NCI-H460 (cell line): ENCODE results near the gene ZBTB7B. TPM values are rescaled to one million over a fixed set of nuclear protein-coding genes. Genes with fewer than 3 reads are reported as not detected.

Experiments
- DNase-seq: peaks from one replicate; pipeline ENCODE4 v3.0.0-alpha.2; 2016; ENCODE audit warnings: low read depth; ENCODE audit errors: extremely low read depth
- small RNA-seq, 2 experiments: library from RNA; depleted of rRNA; stranded (forward); fragments of <200 nt; gene quantifications; one replicate each; pipeline ENCODE3, GENCODE V24; 2014
- total RNA-seq: library from RNA; depleted of rRNA; stranded (reverse); fragments of >200 nt; shearing (Covaris generic); gene quantifications from 2 replicates; pipeline ENCODE4 v1.2.3, GENCODE V29; 2014; rRNA removed

Gene ZBTB7B
- total RNA-seq, 1 experiment from 2014 or later: 52.8 TPM

- DNase-seq: peak; percentile 17
These were observed 49.3 kb downstream of the ZBTB7B start for GRCh38 chr1:155051777-155052398.

GRCh38 chr1:155052439-155053395 is 50.1 kb downstream of the ZBTB7B start:
- DNase-seq: peak; percentile 51

GRCh38 chr1:155053531-155054105 is 51.0 kb downstream of the ZBTB7B start:
- no peak for DNase-seq

- DNase-seq: no peak
These were observed 54.5 kb downstream of the ZBTB7B start for GRCh38 chr1:155057104-155057503.

DNA sequence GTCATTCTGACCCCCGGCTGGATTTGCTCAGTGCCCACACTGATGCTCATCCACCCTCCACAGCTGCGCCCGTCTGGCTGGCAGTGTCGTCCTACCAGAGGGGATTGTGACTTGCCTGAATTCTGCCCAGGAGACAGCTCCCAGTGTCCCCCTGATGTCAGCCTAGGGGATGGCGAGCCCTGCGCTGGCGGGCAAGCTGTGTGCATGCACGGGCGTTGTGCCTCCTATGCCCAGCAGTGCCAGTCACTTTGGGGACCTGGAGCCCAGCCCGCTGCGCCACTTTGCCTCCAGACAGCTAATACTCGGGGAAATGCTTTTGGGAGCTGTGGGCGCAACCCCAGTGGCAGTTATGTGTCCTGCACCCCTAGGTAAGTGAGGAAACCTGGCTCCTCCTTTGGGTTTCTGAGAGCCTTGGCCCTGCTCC is 55.2 kb downstream of the ZBTB7B start:
- DNase-seq: no peak

DNA sequence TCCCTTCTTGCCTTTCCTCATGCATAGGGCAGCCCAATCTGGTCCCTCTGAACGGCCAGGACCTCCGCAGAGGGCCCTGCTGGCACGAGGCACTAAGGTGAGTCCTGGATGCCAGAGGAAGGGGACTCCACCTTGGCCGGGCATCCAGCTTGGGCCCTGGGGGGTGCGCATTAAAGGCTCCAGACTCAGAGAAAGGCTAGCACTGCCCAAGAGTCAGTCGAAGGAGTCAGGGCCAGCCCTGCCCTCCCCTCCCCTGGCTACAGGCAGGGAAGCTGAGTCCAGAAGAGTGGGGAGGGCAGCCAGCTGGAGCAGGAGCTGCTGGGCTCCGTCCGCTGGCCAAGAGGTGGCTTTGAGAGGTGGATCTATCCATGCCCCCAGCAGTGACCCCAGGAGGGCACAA is 58.1 kb downstream of the ZBTB7B start:
- no peak for DNase-seq

DNA sequence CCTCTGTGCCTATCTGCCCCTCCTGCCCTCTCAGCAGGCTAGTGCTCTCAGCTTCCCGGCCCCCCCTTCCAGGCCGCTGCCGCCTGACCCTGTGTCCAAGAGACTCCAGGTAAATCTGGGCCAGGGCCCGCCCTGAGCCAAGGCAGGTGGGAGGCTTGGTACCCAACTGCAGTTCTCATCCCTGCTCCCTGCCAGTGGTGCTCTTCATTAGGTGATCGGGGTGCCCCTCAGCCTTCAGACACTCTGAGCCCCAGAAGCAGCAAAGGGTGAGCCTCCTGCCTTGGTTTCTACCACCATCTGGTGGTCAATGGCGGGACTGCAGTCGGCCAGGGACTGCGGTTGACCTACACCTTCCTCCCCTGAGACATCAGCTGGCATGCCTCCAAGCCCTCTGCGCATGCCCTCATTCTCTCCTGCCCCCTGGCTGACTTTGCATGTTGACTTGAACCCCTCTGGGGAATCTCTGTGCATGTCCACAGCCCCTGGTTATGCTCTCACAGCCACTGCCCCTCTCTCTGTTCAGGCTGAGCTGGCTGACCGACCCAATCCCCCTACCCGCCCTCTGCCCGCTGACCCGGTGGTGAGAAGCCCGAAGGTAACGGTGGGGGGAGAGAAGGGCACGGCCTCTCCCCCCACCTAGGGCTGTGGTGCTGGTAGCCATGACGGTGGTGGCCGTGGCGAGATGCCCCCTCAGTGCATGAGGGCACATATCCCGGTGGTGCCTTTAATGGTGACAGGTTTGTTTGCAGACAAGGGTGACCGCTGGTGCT is 59.0 kb downstream of the ZBTB7B start:
- peak; percentile 91 for DNase-seq

DNA sequence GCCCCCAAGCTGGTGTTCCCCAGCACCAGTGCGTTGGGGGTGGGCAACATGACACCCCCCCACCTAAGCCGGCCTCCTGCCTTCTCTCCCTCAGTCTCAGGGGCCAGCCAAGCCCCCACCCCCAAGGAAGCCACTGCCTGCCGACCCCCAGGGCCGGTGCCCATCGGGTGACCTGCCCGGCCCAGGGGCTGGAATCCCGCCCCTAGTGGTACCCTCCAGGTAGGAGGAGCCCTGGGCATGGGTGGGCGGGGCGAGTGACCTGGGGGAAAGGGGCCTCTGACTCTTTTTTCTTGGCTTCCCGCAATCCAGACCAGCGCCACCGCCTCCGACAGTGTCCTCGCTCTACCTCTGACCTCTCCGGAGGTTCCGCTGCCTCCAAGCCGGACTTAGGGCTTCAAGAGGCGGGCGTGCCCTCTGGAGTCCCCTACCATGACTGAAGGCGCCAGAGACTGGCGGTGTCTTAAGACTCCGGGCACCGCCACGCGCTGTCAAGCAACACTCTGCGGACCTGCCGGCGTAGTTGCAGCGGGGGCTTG is 59.6 kb downstream of the ZBTB7B start:
- DNase-seq: no peak

GRCh38 chr1:155062702-155063411 is 60.3 kb downstream of the ZBTB7B start:
- DNase-seq: no peak

DNA sequence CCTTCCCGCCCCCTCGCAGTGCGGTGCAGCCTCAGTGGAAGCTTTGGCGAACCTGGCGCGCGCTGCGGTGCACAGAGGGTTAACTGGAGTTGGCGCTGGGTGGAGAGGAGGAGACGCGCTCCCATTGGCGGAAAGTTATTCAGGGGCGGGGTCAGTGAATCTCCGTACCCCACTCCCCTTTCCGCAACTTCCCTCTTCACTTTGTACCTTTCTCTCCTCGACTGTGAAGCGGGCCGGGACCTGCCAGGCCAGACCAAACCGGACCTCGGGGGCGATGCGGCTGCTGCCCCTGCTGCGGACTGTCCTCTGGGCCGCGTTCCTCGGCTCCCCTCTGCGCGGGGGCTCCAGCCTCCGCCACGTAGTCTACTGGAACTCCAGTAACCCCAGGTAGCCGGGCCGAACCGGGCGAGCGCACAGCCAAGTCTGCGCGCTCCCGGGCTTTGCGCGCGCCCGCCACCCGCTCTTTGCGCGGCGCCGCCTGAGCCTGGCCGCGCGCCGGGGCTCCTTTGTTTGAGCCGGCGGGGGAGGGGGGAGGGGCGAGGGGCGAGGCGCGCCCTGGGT is 61.0 kb downstream of the ZBTB7B start, which contains the start of gene EFNA4:
TSS of gene EFNA4 (plus strand) at position 191 of the 561 bp plus-strand sequence. CDS start at position 275, 84 bp downstream.
- peak; percentile 88 for DNase-seq

DNA sequence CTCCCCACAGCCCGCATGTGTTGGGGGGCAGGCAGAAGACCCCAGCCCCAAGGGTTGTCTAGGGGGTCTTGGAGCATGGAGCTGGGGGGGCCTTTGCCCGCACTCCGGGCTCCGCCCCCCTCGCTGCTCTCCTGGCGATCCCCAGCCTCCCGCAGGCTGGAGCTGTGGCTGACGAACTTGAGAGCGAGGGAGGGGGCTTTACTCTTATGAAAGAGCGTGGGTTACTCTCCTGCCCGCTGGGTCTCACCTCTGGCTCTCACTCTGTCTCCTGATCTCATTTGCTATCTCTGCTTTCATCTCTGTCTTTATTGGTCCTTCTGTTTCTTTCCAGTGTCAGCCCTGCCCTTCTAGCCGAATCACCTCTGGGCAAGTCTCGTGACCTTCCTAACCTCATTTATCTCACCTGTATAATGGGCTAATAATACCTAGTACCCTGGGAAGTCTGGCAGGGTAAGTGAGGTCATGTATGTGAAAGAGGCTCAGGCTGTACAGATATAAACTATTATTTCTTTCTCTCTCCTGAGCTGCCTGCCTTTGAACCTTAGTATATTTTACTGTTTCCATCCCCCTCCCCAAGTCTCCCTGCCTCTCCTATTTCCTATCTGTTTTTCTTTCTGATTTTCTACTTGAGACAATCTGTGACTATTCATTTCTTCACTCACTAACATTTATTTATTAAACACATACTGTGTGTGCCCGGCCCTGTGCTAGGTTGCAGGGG is 61.7 kb downstream of the ZBTB7B start:
- no peak for DNase-seq

GRCh38 chr1:155064832-155065429 is 62.3 kb downstream of the ZBTB7B start:
- DNase-seq: no peak

DNA sequence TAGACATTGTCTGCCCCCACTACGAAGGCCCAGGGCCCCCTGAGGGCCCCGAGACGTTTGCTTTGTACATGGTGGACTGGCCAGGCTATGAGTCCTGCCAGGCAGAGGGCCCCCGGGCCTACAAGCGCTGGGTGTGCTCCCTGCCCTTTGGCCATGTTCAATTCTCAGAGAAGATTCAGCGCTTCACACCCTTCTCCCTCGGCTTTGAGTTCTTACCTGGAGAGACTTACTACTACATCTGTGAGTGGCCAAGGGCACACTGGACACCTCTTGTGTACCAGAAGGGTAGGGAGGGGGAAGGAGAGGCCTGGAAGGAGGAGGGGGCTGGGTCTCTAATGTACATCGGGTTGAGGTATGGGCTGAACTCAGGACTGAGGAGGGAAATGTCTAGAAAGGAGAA is 64.2 kb downstream of the ZBTB7B start:
- no peak for DNase-seq

Small RNAs within 50 kb of the gene (small RNA-seq; reads per million reads assigned to genes)
- 0 reads per million in 2 experiments for gene MIR4258

Other genes starting within 250 kb of the ZBTB7B start
- 0.40 and 0.61 TPM in 2 replicates for gene KCNN3, start 132.5 kb upstream of the ZBTB7B start, total RNA-seq
- gene PMVK, start 66.1 kb upstream of the ZBTB7B start, total RNA-seq: 9.7 and 14.0 TPM in 2 replicates
- gene PBXIP1, start 46.7 kb upstream of the ZBTB7B start, total RNA-seq: 24.7 and 25.6 TPM in 2 replicates
- gene PYGO2, start 41.0 kb upstream of the ZBTB7B start, total RNA-seq: 33.5 and 34.0 TPM in 2 replicates
- gene SHC1, start 32.1 kb upstream of the ZBTB7B start, total RNA-seq: 382 and 411 TPM in 2 replicates
- 585 and 634 TPM in 2 replicates for gene CKS1B, start 28.1 kb upstream of the ZBTB7B start, total RNA-seq
- gene FLAD1, start 19.5 kb upstream of the ZBTB7B start, total RNA-seq: 60.4 and 68.0 TPM in 2 replicates
- gene LENEP, start 9.2 kb upstream of the ZBTB7B start, total RNA-seq: 0.84 TPM in 1 of 2 replicates, not detected in the other
- 0.45 and 1.6 TPM in 2 replicates for gene DCST2, start 31.0 kb downstream of the ZBTB7B start, total RNA-seq
- gene DCST1, start 31.0 kb downstream of the ZBTB7B start, total RNA-seq: not detected in 2 replicates
- 216 and 231 TPM in 2 replicates for gene ADAM15, start 48.5 kb downstream of the ZBTB7B start, total RNA-seq
- gene EFNA4, start 60.9 kb downstream of the ZBTB7B start, total RNA-seq: 12.1 TPM in 2 replicates
- 10.1 and 12.6 TPM in 2 replicates for gene EFNA3, start 76.0 kb downstream of the ZBTB7B start, total RNA-seq
- 18.1 and 22.3 TPM in 2 replicates for gene EFNA1, start 125.1 kb downstream of the ZBTB7B start, total RNA-seq
- 49.7 and 53.4 TPM in 2 replicates for gene SLC50A1, start 133.1 kb downstream of the ZBTB7B start, total RNA-seq
- 49.8 and 50.9 TPM in 2 replicates for gene DPM3, start 137.7 kb downstream of the ZBTB7B start, total RNA-seq
- gene KRTCAP2, start 170.5 kb downstream of the ZBTB7B start, total RNA-seq: 454 and 476 TPM in 2 replicates
- 0.27 and 0.43 TPM in 2 replicates for gene TRIM46, start 171.0 kb downstream of the ZBTB7B start, total RNA-seq
- 18.0 and 19.5 TPM in 2 replicates for gene THBS3, start 205.1 kb downstream of the ZBTB7B start, total RNA-seq
- 69.7 and 72.8 TPM in 2 replicates for gene MTX1, start 205.9 kb downstream of the ZBTB7B start, total RNA-seq